ENCODE results near the gene NR1H4. TPM values are rescaled to one million over a fixed set of nuclear protein-coding genes. Genes with fewer than 3 reads are reported as not detected.
"Not testable (repeated sequence)": the region's sequence is repeated elsewhere in the genome, so short reads cannot be mapped to it uniquely, and the experiment has no call there.

Gene NR1H4
- total RNA-seq, 2 experiments from 2014 or later: not detected

- CTCF ChIA-PET: interaction anchor here (0.7 to 2.6 kb wide), 6 partner anchors 15 to 320 kb away, joined by 3 to 11 read pairs (median 3); no protein-coding TSS in a partner anchor
- no peak for DNase-seq
- H3K9me3 Mint-ChIP-seq (ENCODE audit: low read depth): no peaks in the 10 kb centered on the region
- peaks cover 2% of the 10 kb centered on the region for H3K27me3 Mint-ChIP-seq
- no peaks in the 10 kb centered on the region for H3K36me3 Mint-ChIP-seq (ENCODE audit: low read depth)
- no peak overlapping the region for H3K4me3 Mint-ChIP-seq
- H3K27ac Mint-ChIP-seq: no peak overlapping the region
- no peak for ATAC-seq
- H3K4me1 Mint-ChIP-seq: no peaks in the 10 kb centered on the region
- intact Hi-C loops (cut with DNase I, micrococcal nuclease): loop anchor here (1.0 to 10.0 kb wide), 4 partner anchors 204 to 1512 kb away; no protein-coding TSS in a partner anchor
- POLR2A ChIA-PET: no interaction called here
These were observed 81.0 kb downstream of the NR1H4 start for GRCh38 chr12:100554608-100555077.

GRCh38 chr12:100555722-100556121 is 82.1 kb downstream of the NR1H4 start:
- H3K36me3 Mint-ChIP-seq (ENCODE audit: low read depth): no peaks in the 10 kb centered on the region
- H3K27me3 Mint-ChIP-seq: peaks cover 5% of the 10 kb centered on the region
- H3K4me1 Mint-ChIP-seq: no peaks in the 10 kb centered on the region
- no peak overlapping the region for H3K27ac Mint-ChIP-seq
- ChIA-PET POLR2A (no interaction called here), CTCF (interaction anchor here (1.2 to 1.4 kb wide), 2 partner anchors 14 to 151 kb away, joined by 3 read pairs; no protein-coding TSS in a partner anchor)
- no peak overlapping the region for H3K4me3 Mint-ChIP-seq
- DNase-seq: no peak
- no peak for ATAC-seq
- no peaks in the 10 kb centered on the region for H3K9me3 Mint-ChIP-seq (ENCODE audit: low read depth)
- intact Hi-C loops (cut with DNase I, micrococcal nuclease): loop anchor here (2.0 to 10.0 kb wide), 3 partner anchors 205 to 1513 kb away; no protein-coding TSS in a partner anchor

GRCh38 chr12:100557357-100557756 is 83.7 kb downstream of the NR1H4 start:
- POLR2A ChIA-PET: no interaction called here
- intact Hi-C loops (cut with DNase I, micrococcal nuclease): loop anchor here in 1 of 2 experiments (10.0 kb wide), 1 partner anchor 213 kb away; no protein-coding TSS in a partner anchor

GRCh38 chr12:100559261-100559660 is 85.6 kb downstream of the NR1H4 start:
- POLR2A ChIA-PET; ATAC-seq; H3K4me1 Mint-ChIP-seq; CTCF ChIA-PET; H3K36me3 Mint-ChIP-seq (ENCODE audit: low read depth); DNase-seq; H3K9me3 Mint-ChIP-seq (ENCODE audit: low read depth); H3K4me3 Mint-ChIP-seq; H3K27ac Mint-ChIP-seq: not testable (repeated sequence)
- intact Hi-C loops (cut with DNase I, micrococcal nuclease): loop anchor here in 1 of 2 experiments (10.0 kb wide), 1 partner anchor 214 kb away; no protein-coding TSS in a partner anchor
- peaks cover 12% of the 10 kb centered on the region for H3K27me3 Mint-ChIP-seq

More at GRCh38 chr12:100557357-100557756, 83.7 kb downstream of the NR1H4 start:
- H3K4me3 Mint-ChIP-seq: no peak overlapping the region
- ATAC-seq: no peak
- no peaks in the 10 kb centered on the region for H3K4me1 Mint-ChIP-seq
- no peak for DNase-seq
- no peaks in the 10 kb centered on the region for H3K36me3 Mint-ChIP-seq (ENCODE audit: low read depth)
- H3K27me3 Mint-ChIP-seq: peaks cover 7% of the 10 kb centered on the region
- H3K9me3 Mint-ChIP-seq (ENCODE audit: low read depth): no peaks in the 10 kb centered on the region
- no peak overlapping the region for H3K27ac Mint-ChIP-seq
- CTCF ChIA-PET: interaction anchor here (0.6 kb wide), 1 partner anchor 502 kb away, joined by 4 read pairs; no protein-coding TSS in a partner anchor

- Mint-ChIP-seq H3K36me3 (ENCODE audit: low read depth) (no peaks in the 10 kb centered on the region), H3K4me1 (peaks cover 5% of the 10 kb centered on the region), H3K9me3 (ENCODE audit: low read depth) (no peaks in the 10 kb centered on the region), H3K27ac (no peak overlapping the region), H3K27me3 (peaks cover 24% of the 10 kb centered on the region), H3K4me3 (no peak overlapping the region)
- no peak for ATAC-seq
- ChIA-PET POLR2A (no interaction called here), CTCF (no interaction called here)
- no peak for DNase-seq
- intact Hi-C loops (cut with DNase I, micrococcal nuclease): no loop called here
These were observed 90.4 kb downstream of the NR1H4 start for GRCh38 chr12:100564090-100564489.

GRCh38 chr12:100564905-100565467 is 91.3 kb downstream of the NR1H4 start:
- POLR2A ChIA-PET: no interaction called here
- Mint-ChIP-seq H3K27me3 (peaks cover 24% of the 10 kb centered on the region), H3K4me1 (peaks cover 5% of the 10 kb centered on the region), H3K4me3 (no peak overlapping the region), H3K27ac (no peak overlapping the region), H3K9me3 (ENCODE audit: low read depth) (no peaks in the 10 kb centered on the region), H3K36me3 (ENCODE audit: low read depth) (no peaks in the 10 kb centered on the region)
- intact Hi-C loops (cut with DNase I, micrococcal nuclease): no loop called here
- CTCF ChIA-PET: no interaction called here
- DNase-seq (no peak), ATAC-seq (no peak)

GRCh38 chr12:100565987-100566545 is 92.4 kb downstream of the NR1H4 start:
- no peak overlapping the region for H3K4me3 Mint-ChIP-seq
- POLR2A ChIA-PET: no interaction called here
- peaks cover 23% of the 10 kb centered on the region for H3K27me3 Mint-ChIP-seq
- no peaks in the 10 kb centered on the region for H3K36me3 Mint-ChIP-seq (ENCODE audit: low read depth)
- no peaks in the 10 kb centered on the region for H3K9me3 Mint-ChIP-seq (ENCODE audit: low read depth)
- H3K4me1 Mint-ChIP-seq: peaks cover 5% of the 10 kb centered on the region
- ATAC-seq (no peak), DNase-seq (no peak)
- H3K27ac Mint-ChIP-seq: no peak overlapping the region
- CTCF ChIA-PET: no interaction called here
- intact Hi-C loops (cut with DNase I, micrococcal nuclease): no loop called here

GRCh38 chr12:100566887-100567637 is 93.4 kb downstream of the NR1H4 start:
- ATAC-seq: no peak
- CTCF ChIA-PET: no interaction called here
- POLR2A ChIA-PET: no interaction called here

GRCh38 chr12:100567945-100568344 is 94.3 kb downstream of the NR1H4 start:
- intact Hi-C loops (cut with DNase I, micrococcal nuclease): no loop called here
- ATAC-seq: peak; percentile 26

More at GRCh38 chr12:100566887-100567637, 93.4 kb downstream of the NR1H4 start:
- no peak for DNase-seq
- Mint-ChIP-seq H3K27me3 (peaks cover 29% of the 10 kb centered on the region), H3K9me3 (ENCODE audit: low read depth) (no peaks in the 10 kb centered on the region), H3K4me1 (peaks cover 5% of the 10 kb centered on the region), H3K27ac (no peak overlapping the region), H3K36me3 (ENCODE audit: low read depth) (no peaks in the 10 kb centered on the region), H3K4me3 (no peak overlapping the region)
- intact Hi-C loops (cut with DNase I, micrococcal nuclease): no loop called here

GRCh38 chr12:100572184-100572583 is 98.5 kb downstream of the NR1H4 start:
- Mint-ChIP-seq H3K27ac (no peak overlapping the region), H3K9me3 (ENCODE audit: low read depth) (no peaks in the 10 kb centered on the region), H3K36me3 (ENCODE audit: low read depth) (no peaks in the 10 kb centered on the region), H3K4me3 (no peak overlapping the region), H3K4me1 (peaks cover 21% of the 10 kb centered on the region), H3K27me3 (peaks cover 36% of the 10 kb centered on the region)
- ATAC-seq (no peak), DNase-seq (no peak)
- intact Hi-C loops (cut with DNase I, micrococcal nuclease): no loop called here
- ChIA-PET POLR2A (no interaction called here), CTCF (no interaction called here)

More at GRCh38 chr12:100567945-100568344, 94.3 kb downstream of the NR1H4 start:
- Mint-ChIP-seq H3K4me1 (peaks cover 8% of the 10 kb centered on the region), H3K4me3 (no peak overlapping the region), H3K9me3 (ENCODE audit: low read depth) (no peaks in the 10 kb centered on the region), H3K27me3 (peaks cover 30% of the 10 kb centered on the region), H3K36me3 (ENCODE audit: low read depth) (no peaks in the 10 kb centered on the region), H3K27ac (no peak overlapping the region)
- ChIA-PET CTCF (interaction anchor here (0.7 kb wide), 1 partner anchor 1264 kb away, joined by 3 read pairs; no protein-coding TSS in a partner anchor), POLR2A (no interaction called here)
- DNase-seq: no peak

- intact Hi-C loops (cut with DNase I, micrococcal nuclease): loop anchor here in 1 of 2 experiments (1.0 kb wide), 2 partner anchors 306 to 430 kb away; partner anchors contain the start of genes DEPDC4 and SCYL2
- H3K27ac Mint-ChIP-seq: peak within 1 kb of the TSS; percentile 87
- ChIA-PET CTCF (interaction anchor here (0.6 kb wide), 1 partner anchor 712 kb away, joined by 4 read pairs; no protein-coding TSS in a partner anchor), POLR2A (no interaction called here)
- DNase-seq (peak; percentile 80), ATAC-seq (peak; percentile 92)
- peaks cover 16% of the 10 kb centered on the region for H3K4me1 Mint-ChIP-seq
- no peaks in the 10 kb centered on the region for H3K9me3 Mint-ChIP-seq (ENCODE audit: low read depth)
- H3K4me3 Mint-ChIP-seq: peak within 1 kb of the TSS; percentile 88
- H3K27me3 Mint-ChIP-seq: peaks cover 29% of the 10 kb centered on the region
- no peaks in the 10 kb centered on the region for H3K36me3 Mint-ChIP-seq (ENCODE audit: low read depth)
These were observed 99.9 kb downstream of the NR1H4 start, which contains the start of gene GAS2L3 for GRCh38 chr12:100573292-100574186. GAS2L3 (plus strand) TSS chr12:100573684; CDS start chr12:100594905, 21,221 bp downstream.
